Suprapubic skin (tissue), 4 donors: ENCODE data around the gene TET3.

Experiments used
- EP300 ChIP-seq: sonication (generic); formaldehyde crosslinking; IDR thresholded peaks from one replicate; pipeline ENCODE4 v1.6.1; 2017; ENCODE audit warnings: antibody characterized with exemption
- POLR2A ChIP-seq, 2 donors: fragments of 450-650 bp; IDR thresholded peaks; one replicate each; pipeline ENCODE4 v1.6.1; 2017; ENCODE audit warnings: antibody characterized with exemption in 2 of 2, mild to moderate bottlenecking in 2 of 2, moderate library complexity in 2 of 2
- POLR2AphosphoS5 ChIP-seq, 3 donors: sonication (generic); formaldehyde crosslinking; IDR thresholded peaks; one replicate each; pipeline ENCODE4 v1.6.1; 2017; ENCODE audit warnings: antibody characterized with exemption in 3 of 3
- TF ChIP-seq, protein P1 (sequence below), 2 donors: fragments of 200-600 bp in 1 of 2; fragments of 450-650 bp in 1 of 2; sonication (generic) in 1 of 2; IDR thresholded peaks; one replicate each; pipeline ENCODE4 v1.5.1; 2016 to 2019; ENCODE audit warnings: antibody characterized with exemption in 2 of 2, mild to moderate bottlenecking in 1 of 2, moderate library complexity in 1 of 2

- TF ChIP-seq, protein P1, sequence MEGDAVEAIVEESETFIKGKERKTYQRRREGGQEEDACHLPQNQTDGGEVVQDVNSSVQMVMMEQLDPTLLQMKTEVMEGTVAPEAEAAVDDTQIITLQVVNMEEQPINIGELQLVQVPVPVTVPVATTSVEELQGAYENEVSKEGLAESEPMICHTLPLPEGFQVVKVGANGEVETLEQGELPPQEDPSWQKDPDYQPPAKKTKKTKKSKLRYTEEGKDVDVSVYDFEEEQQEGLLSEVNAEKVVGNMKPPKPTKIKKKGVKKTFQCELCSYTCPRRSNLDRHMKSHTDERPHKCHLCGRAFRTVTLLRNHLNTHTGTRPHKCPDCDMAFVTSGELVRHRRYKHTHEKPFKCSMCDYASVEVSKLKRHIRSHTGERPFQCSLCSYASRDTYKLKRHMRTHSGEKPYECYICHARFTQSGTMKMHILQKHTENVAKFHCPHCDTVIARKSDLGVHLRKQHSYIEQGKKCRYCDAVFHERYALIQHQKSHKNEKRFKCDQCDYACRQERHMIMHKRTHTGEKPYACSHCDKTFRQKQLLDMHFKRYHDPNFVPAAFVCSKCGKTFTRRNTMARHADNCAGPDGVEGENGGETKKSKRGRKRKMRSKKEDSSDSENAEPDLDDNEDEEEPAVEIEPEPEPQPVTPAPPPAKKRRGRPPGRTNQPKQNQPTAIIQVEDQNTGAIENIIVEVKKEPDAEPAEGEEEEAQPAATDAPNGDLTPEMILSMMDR (IDR thresholded peaks at IDR 0.05), result no peak
- no peak for TF ChIP-seq POLR2A (IDR thresholded peaks at IDR 0.05)
- no peak for TF ChIP-seq POLR2AphosphoS5 (IDR thresholded peaks at IDR 0.05)
- no peak for TF ChIP-seq EP300
Observed at GRCh38 chr2:74009577-74009976, 24.9 kb downstream of the TET3 start.
